Upper lobe of left lung (tissue), 6 donors: ENCODE results near the gene IRX2. TPM values are rescaled to one million over a fixed set of nuclear protein-coding genes. Genes with fewer than 3 reads are reported as not detected.

Experiments used
- ATAC-seq, 2 donors: fragments of 200-7000 bp; cut with Tn5 transposase; one replicate each; pipeline ENCODE4 v1.9.1; 2022; ENCODE audit warnings: mild to moderate bottlenecking in 2 of 2, moderate library complexity in 2 of 2; ENCODE audit not compliant: low FRiP score in 2 of 2
- DNase-seq, 2 donors: peaks; one replicate each; pipeline ENCODE4 v3.0.0-alpha.2; 2019 to 2020
- H3K27ac ChIP-seq, 4 donors: fragments of 200-600 bp; sonication (generic); one replicate each; pipeline ENCODE4 v1.5.1; 2016 to 2019
- H3K27me3 ChIP-seq, 4 donors: fragments of 200-600 bp; sonication (generic); one replicate each; pipeline ENCODE4 v1.5.1; 2017 to 2019
- H3K36me3 ChIP-seq, 4 donors: fragments of 200-600 bp; sonication (generic); one replicate each; pipeline ENCODE4 v1.5.1; 2016 to 2019
- H3K4me1 ChIP-seq, 4 donors: fragments of 200-600 bp; sonication (generic); one replicate each; pipeline ENCODE4 v1.5.1; 2018 to 2019
- H3K4me3 ChIP-seq, 4 donors: fragments of 200-600 bp; sonication (generic); one replicate each; pipeline ENCODE4 v1.5.1; 2017 to 2019; ENCODE audit warnings: mild to moderate bottlenecking in 2 of 4, moderate library complexity in 1 of 4
- H3K9me3 ChIP-seq, 4 donors: fragments of 200-600 bp; sonication (generic); one replicate each; pipeline ENCODE4 v1.5.1; 2018 to 2019
- CTCF ChIP-seq, 6 experiments: fragments of 450-650 bp in 4 of 6; fragments of 200-600 bp in 2 of 6; sonication (generic) in 2 of 6; IDR thresholded peaks; one replicate each; pipeline ENCODE4 v1.5.1; 2016 to 2019; ENCODE audit warnings: antibody characterized with exemption in 6 of 6
- EP300 ChIP-seq, 4 donors: sonication (generic); formaldehyde crosslinking; IDR thresholded peaks; one replicate each; pipeline ENCODE4 v1.5.1; 2017; ENCODE audit warnings: antibody characterized with exemption in 4 of 4, control low read depth in 2 of 4
- POLR2A ChIP-seq, 4 donors: fragments of 450-650 bp; IDR thresholded peaks; one replicate each; pipeline ENCODE4 v1.5.1; 2016 to 2017; ENCODE audit warnings: antibody characterized with exemption in 4 of 4, mild to moderate bottlenecking in 2 of 4
- POLR2AphosphoS5 ChIP-seq, 2 donors: sonication (generic); formaldehyde crosslinking; IDR thresholded peaks; one replicate each; pipeline ENCODE4 v1.5.1; 2017; ENCODE audit warnings: antibody characterized with exemption in 2 of 2
- WGBS, 2 donors: methylation state at CpG; one replicate each; pipeline ENCODE4 v1.1.5; 2017 to 2018; 5-methylcytosine and 5-hydroxymethylcytosine counted together
- total RNA-seq, 6 donors: library from RNA; depleted of rRNA in 4 of 6; stranded (reverse); fragments of >200 nt in 4 of 6; gene quantifications; one replicate each; pipeline versions ENCODE4 v1.1.0 to v1.2.1, GENCODE V29; 2016 to 2021
- donor health status: DM: no; HTN: no; CAD: no; lungs with moderate emphysema.
- donor health status: DM: no; HTN: yes; CAD: no; lungs with severe emphysema.

The IRX2 gene
- total RNA-seq, 6 donors from 2014 or later = 53.2 to 131 (median 106) TPM

GRCh38 chr5:2782658-2783057 lies 31.2 kb upstream of the IRX2 start:
- H3K27ac ChIP-seq = no peak overlapping the region
- H3K4me3 ChIP-seq = no peak overlapping the region
- TF ChIP-seq POLR2A (IDR thresholded peaks at IDR 0.05) (no peak), POLR2AphosphoS5 (IDR thresholded peaks at IDR 0.05) (no peak), EP300 (IDR thresholded peaks at IDR 0.05) (no peak), CTCF (IDR thresholded peaks at IDR 0.05) (no peak)
- ATAC-seq (no peak), DNase-seq (no peak)
- H3K9me3 ChIP-seq = peaks cover 0 to 10% (median 3%) of the 10 kb centered on the region in 4 donors
- H3K36me3 ChIP-seq = no peaks in the 10 kb centered on the region
- 53 to 70% methylated on average over 2 to 3 of the region's 3 CpGs for WGBS, 2 donors
- H3K27me3 ChIP-seq = no peaks in the 10 kb centered on the region
- peaks cover 0 to 6% (median 3%) of the 10 kb centered on the region in 4 donors for H3K4me1 ChIP-seq

GRCh38 chr5:2780421-2781171 lies 29.1 kb upstream of the IRX2 start:
- peaks cover 0 to 6% (median 3%) of the 10 kb centered on the region in 4 donors for H3K4me1 ChIP-seq

GRCh38 chr5:2779459-2779858 lies 28.0 kb upstream of the IRX2 start:
- Histone ChIP-seq H3K27me3 (no peaks in the 10 kb centered on the region), H3K27ac (peak overlapping the region in 1 of 4 donors; percentile 33), H3K4me1 (peaks cover 0 to 6% (median 3%) of the 10 kb centered on the region in 4 donors), H3K36me3 (no peaks in the 10 kb centered on the region), H3K4me3 (no peak overlapping the region), H3K9me3 (no peaks in the 10 kb centered on the region)
- no peak for DNase-seq
- ATAC-seq = no peak
- no peak for TF ChIP-seq EP300 (IDR thresholded peaks at IDR 0.05)
- no peak for TF ChIP-seq POLR2A (IDR thresholded peaks at IDR 0.05)
- no peak for TF ChIP-seq POLR2AphosphoS5 (IDR thresholded peaks at IDR 0.05)
- TF ChIP-seq CTCF (IDR thresholded peaks at IDR 0.05) = no peak
- 74 to 83% methylated on average over 9 of the region's 9 CpGs for WGBS, 2 donors

More at GRCh38 chr5:2780421-2781171, 29.1 kb upstream of the IRX2 start:
- TF ChIP-seq CTCF (IDR thresholded peaks at IDR 0.05) (peak in 1 of 6 experiments; percentile 33), POLR2A (IDR thresholded peaks at IDR 0.05) (peak in 1 of 4 donors; percentile 52), POLR2AphosphoS5 (IDR thresholded peaks at IDR 0.05) (peak; percentile 58 to 64), EP300 (IDR thresholded peaks at IDR 0.05) (peak in 2 of 4 donors; percentile 35 to 77)
- peak; percentile 61 to 95 for DNase-seq
- 54 to 64% methylated on average over 11 of the region's 11 CpGs for WGBS, 2 donors
- H3K27me3 ChIP-seq = no peaks in the 10 kb centered on the region
- peak overlapping the region; percentile 56 to 88 (median 72) for H3K27ac ChIP-seq
- H3K4me3 ChIP-seq = no peak overlapping the region
- H3K9me3 ChIP-seq = peaks cover 0 to 4% (median 1%) of the 10 kb centered on the region in 4 donors
- peak; percentile 68 to 94 for ATAC-seq
- no peaks in the 10 kb centered on the region for H3K36me3 ChIP-seq

GRCh38 chr5:2776337-2777302 lies 25.1 kb upstream of the IRX2 start:
- Histone ChIP-seq H3K4me3 (no peak overlapping the region), H3K27ac (no peak overlapping the region), H3K27me3 (no peaks in the 10 kb centered on the region), H3K36me3 (no peaks in the 10 kb centered on the region), H3K4me1 (peaks cover 0 to 6% (median 3%) of the 10 kb centered on the region in 4 donors), H3K9me3 (no peaks in the 10 kb centered on the region)
- DNase-seq = no peak
- TF ChIP-seq EP300 (IDR thresholded peaks at IDR 0.05) (no peak), CTCF (IDR thresholded peaks at IDR 0.05) (no peak), POLR2AphosphoS5 (IDR thresholded peaks at IDR 0.05) (no peak), POLR2A (IDR thresholded peaks at IDR 0.05) (no peak)
- WGBS, 2 donors = 65 to 68% methylated on average over 20 of the region's 20 CpGs
- ATAC-seq = no peak
